Vagina (tissue), 2 donors: Measurements from ENCODE around the gene RTN4IP1. TPM values are rescaled to one million over a fixed set of nuclear protein-coding genes. Genes with fewer than 3 reads are reported as not detected.
"Not testable (repeated sequence)": the region's sequence is repeated elsewhere in the genome, so short reads cannot be mapped to it uniquely, and the experiment has no call there.

ENCODE experiments used
- DNase-seq, 2 donors: peaks; one replicate each; pipeline ENCODE4 v3.0.0-alpha.2; 2017; ENCODE audit errors: extremely low spot score in 2 of 2
- H3K27ac ChIP-seq: fragments of 200-600 bp; sonication (generic); one replicate; pipeline ENCODE4 v1.5.1; 2019
- H3K27me3 ChIP-seq: fragments of 200-600 bp; sonication (generic); one replicate; pipeline ENCODE4 v1.5.1; 2019
- H3K36me3 ChIP-seq, 2 donors: fragments of 200-600 bp; sonication (generic); one replicate each; pipeline ENCODE4 v1.5.1; 2017 to 2019
- H3K4me1 ChIP-seq: fragments of 200-600 bp; sonication (generic); one replicate; pipeline ENCODE4 v1.5.1; 2019
- H3K4me3 ChIP-seq, 2 donors: fragments of 200-600 bp; sonication (generic); 1 replicate in 1 of 2; 2 replicates in 1 of 2; pipeline ENCODE4 v1.5.1; 2016 to 2019
- H3K9me3 ChIP-seq: fragments of 200-600 bp; sonication (generic); one replicate; pipeline ENCODE4 v1.5.1; 2019
- POLR2A ChIP-seq, 2 donors: fragments of 450-650 bp; IDR thresholded peaks; one replicate each; pipeline ENCODE4 v1.6.1; 2017; ENCODE audit warnings: antibody characterized with exemption in 2 of 2, mild to moderate bottlenecking in 2 of 2, moderate library complexity in 2 of 2
- POLR2AphosphoS5 ChIP-seq, 2 donors: sonication (generic); formaldehyde crosslinking; IDR thresholded peaks; one replicate each; pipeline ENCODE4 v1.9.0; 2017; ENCODE audit warnings: antibody characterized with exemption in 2 of 2, mild to moderate bottlenecking in 2 of 2, low read depth in 1 of 2; ENCODE audit not compliant: insufficient read depth in 1 of 2
- intact Hi-C: fragments of 100-400 bp; cut with DNase I; formaldehyde crosslinking; loops from one replicate; pipeline ENCODE4 v1.15.1; 2023
- total RNA-seq: library from RNA; depleted of rRNA; stranded (reverse); fragments of >200 nt; gene quantifications from one replicate; pipeline ENCODE4 v1.2.3, GENCODE V29; 2016
- TF ChIP-seq, protein P1 (sequence below), 3 experiments: fragments of 450-650 bp in 2 of 3; fragments of 200-600 bp in 1 of 3; sonication (generic) in 1 of 3; IDR thresholded peaks; one replicate each; pipeline ENCODE4 v1.5.1; 2017 to 2019; ENCODE audit warnings: antibody characterized with exemption in 3 of 3, mild to moderate bottlenecking in 2 of 3, moderate library complexity in 2 of 3

Gene RTN4IP1
- total RNA-seq, 1 donor from 2014 or later = 2.9 TPM

DNA sequence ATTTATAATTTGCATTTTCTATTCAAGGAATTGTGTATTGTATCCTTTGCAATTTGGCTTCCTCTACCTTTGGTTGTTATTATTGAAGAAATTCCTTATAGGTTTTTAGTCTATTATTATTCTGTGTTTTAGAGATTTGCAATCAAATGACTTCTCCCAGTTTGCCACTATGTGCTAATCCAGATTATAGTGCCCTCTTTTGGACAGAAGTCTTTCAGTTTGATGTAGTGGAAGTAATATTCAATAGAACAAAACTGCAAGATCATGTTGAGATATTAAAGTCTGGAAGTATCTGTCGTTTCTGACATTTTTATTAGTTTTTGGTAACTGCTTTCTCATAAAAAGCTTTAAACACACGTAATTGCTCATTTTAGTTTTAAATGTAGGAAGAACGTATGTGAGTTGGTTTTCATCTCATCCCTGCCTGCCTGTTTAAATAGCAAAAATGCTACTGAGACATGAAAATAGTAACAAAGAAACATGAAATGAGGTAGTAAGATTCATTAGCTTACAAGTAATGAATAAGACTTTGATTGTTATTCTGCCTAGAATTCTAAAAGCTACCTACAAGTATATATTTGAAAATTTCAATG is 72.8 kb downstream of the RTN4IP1 start:
- Histone ChIP-seq H3K9me3 (no peaks in the 10 kb centered on the region), H3K27me3 (no peaks in the 10 kb centered on the region), H3K36me3 (peaks cover 0 to 21% of the 10 kb centered on the region in 2 donors), H3K4me1 (peaks cover 8% of the 10 kb centered on the region), H3K27ac (no peak overlapping the region), H3K4me3 (no peak overlapping the region)
- no peak for TF ChIP-seq POLR2AphosphoS5 (IDR thresholded peaks at IDR 0.05; ENCODE audit: insufficient read depth in 1 of 2, low read depth in 1 of 2)
- TF ChIP-seq, protein P1, sequence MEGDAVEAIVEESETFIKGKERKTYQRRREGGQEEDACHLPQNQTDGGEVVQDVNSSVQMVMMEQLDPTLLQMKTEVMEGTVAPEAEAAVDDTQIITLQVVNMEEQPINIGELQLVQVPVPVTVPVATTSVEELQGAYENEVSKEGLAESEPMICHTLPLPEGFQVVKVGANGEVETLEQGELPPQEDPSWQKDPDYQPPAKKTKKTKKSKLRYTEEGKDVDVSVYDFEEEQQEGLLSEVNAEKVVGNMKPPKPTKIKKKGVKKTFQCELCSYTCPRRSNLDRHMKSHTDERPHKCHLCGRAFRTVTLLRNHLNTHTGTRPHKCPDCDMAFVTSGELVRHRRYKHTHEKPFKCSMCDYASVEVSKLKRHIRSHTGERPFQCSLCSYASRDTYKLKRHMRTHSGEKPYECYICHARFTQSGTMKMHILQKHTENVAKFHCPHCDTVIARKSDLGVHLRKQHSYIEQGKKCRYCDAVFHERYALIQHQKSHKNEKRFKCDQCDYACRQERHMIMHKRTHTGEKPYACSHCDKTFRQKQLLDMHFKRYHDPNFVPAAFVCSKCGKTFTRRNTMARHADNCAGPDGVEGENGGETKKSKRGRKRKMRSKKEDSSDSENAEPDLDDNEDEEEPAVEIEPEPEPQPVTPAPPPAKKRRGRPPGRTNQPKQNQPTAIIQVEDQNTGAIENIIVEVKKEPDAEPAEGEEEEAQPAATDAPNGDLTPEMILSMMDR (IDR thresholded peaks at IDR 0.05) = peak in 1 of 3 experiments; percentile 18
- no peak for TF ChIP-seq POLR2A (IDR thresholded peaks at IDR 0.05)
- DNase-seq = no peak
- intact Hi-C loops = no loop called here

DNA sequence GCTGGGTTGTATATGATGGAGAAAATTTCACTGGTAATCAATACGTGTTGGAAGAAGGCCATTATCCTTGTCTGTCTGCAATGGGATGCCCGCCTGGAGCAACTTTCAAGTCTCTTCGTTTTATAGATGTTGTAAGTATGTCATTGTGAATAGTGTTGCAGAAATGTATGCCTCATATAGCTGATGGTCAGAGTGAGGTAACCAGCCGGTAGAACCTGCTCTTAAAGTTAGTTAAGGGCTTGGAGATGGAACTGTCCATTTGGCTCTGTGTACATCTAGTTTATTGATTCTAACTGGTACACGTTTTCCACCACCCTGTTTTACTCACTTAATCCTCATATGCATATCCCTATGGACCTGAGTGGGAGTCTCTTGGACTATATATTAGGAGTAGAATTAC is 73.5 kb downstream of the RTN4IP1 start:
- no peak overlapping the region for H3K4me3 ChIP-seq
- no peak for DNase-seq
- no peaks in the 10 kb centered on the region for H3K27me3 ChIP-seq
- no peak overlapping the region for H3K27ac ChIP-seq
- intact Hi-C loops = no loop called here
- TF ChIP-seq POLR2AphosphoS5 (IDR thresholded peaks at IDR 0.05; ENCODE audit: insufficient read depth in 1 of 2, low read depth in 1 of 2) (no peak), POLR2A (IDR thresholded peaks at IDR 0.05) (no peak)
- TF ChIP-seq, protein P1 (IDR thresholded peaks at IDR 0.05) = no peak
- H3K36me3 ChIP-seq = peaks cover 0 to 21% of the 10 kb centered on the region in 2 donors
- H3K9me3 ChIP-seq = no peaks in the 10 kb centered on the region
- H3K4me1 ChIP-seq = peaks cover 2% of the 10 kb centered on the region

DNA sequence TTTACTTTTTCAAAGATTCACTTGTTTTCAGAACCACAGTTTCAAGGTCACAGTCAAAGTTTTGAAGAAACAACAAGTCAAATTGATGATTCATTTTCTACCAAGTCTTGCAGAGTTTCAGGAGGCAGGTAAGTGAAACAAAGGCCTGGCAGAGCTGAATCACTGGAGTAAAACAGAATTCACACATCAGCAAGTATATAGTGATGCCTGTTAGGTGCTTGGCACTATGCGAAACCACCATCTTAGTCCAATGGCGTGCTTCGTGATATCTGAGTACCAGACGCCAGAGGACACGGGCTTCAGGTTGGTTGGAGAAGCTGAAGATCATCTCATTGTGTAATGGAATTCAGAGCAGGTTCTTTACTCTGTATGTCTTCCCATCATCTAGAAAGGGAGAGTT is 75.9 kb downstream of the RTN4IP1 start:
- H3K36me3 ChIP-seq = peaks cover 0 to 21% of the 10 kb centered on the region in 2 donors
- no peak for TF ChIP-seq POLR2A (IDR thresholded peaks at IDR 0.05)
- TF ChIP-seq, protein P1 (IDR thresholded peaks at IDR 0.05) = no peak
- no peak for TF ChIP-seq POLR2AphosphoS5 (IDR thresholded peaks at IDR 0.05; ENCODE audit: insufficient read depth in 1 of 2, low read depth in 1 of 2)
- no peak overlapping the region for H3K27ac ChIP-seq
- no peak overlapping the region for H3K4me3 ChIP-seq
- DNase-seq = no peak
- intact Hi-C loops = no loop called here
- no peaks in the 10 kb centered on the region for H3K9me3 ChIP-seq
- H3K4me1 ChIP-seq = no peaks in the 10 kb centered on the region
- no peaks in the 10 kb centered on the region for H3K27me3 ChIP-seq

DNA sequence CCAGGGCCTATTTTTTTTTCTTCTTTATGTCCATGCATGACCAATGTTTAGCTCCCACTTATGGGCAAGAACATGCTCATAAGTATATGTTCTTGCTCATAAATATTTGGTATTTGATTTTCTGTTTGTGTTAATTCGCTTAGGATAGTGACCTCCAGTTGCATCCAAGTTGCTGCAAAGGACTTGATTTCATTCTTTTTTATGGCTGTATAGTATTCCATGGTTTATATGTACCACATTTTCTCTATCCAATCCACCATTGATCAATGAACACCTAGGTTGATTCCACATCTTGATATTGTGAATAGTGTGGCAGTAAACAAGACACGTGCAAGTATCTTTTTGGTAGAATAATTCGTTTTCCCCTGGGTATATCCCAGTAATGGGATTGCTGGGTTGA is 78.1 kb downstream of the RTN4IP1 start:
- H3K9me3 ChIP-seq = no peaks in the 10 kb centered on the region
- peaks cover 11% of the 10 kb centered on the region for H3K4me1 ChIP-seq
- peaks cover 0 to 21% of the 10 kb centered on the region in 2 donors for H3K36me3 ChIP-seq
- H3K27me3 ChIP-seq = no peaks in the 10 kb centered on the region
- DNase-seq = no peak
- no peak overlapping the region for H3K4me3 ChIP-seq
- no peak overlapping the region for H3K27ac ChIP-seq
- TF ChIP-seq, protein P1 (IDR thresholded peaks at IDR 0.05) = no peak
- TF ChIP-seq POLR2AphosphoS5 (IDR thresholded peaks at IDR 0.05; ENCODE audit: insufficient read depth in 1 of 2, low read depth in 1 of 2) (no peak), POLR2A (IDR thresholded peaks at IDR 0.05) (no peak)
- intact Hi-C loops = no loop called here

DNA sequence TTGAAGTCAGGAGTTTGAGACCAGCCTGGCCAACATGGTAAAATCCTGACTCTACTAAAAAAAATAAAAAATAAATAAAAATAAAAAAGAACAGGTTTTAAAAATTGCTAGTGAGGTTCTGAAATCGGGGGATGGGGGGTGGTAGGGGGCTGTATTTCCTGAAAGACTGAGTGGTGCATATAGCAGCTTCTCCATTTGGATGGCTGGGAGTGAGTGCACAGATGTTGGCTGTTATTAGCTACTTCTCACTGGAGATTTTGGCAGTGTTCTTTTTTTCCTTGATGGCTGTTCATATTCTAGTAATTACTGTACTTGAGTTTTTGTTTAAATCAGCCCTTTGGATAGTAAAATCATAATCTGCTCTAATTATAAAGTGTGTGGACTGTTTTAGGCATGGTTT is 79.8 kb downstream of the RTN4IP1 start:
- no peak for DNase-seq
- Histone ChIP-seq H3K4me3 (no peak overlapping the region), H3K9me3 (no peaks in the 10 kb centered on the region), H3K4me1 (peaks cover 19% of the 10 kb centered on the region), H3K27me3 (no peaks in the 10 kb centered on the region), H3K27ac (no peak overlapping the region), H3K36me3 (peaks cover 0 to 14% of the 10 kb centered on the region in 2 donors)
- TF ChIP-seq, protein P1 (IDR thresholded peaks at IDR 0.05) = no peak
- TF ChIP-seq POLR2A (IDR thresholded peaks at IDR 0.05) (no peak), POLR2AphosphoS5 (IDR thresholded peaks at IDR 0.05; ENCODE audit: insufficient read depth in 1 of 2, low read depth in 1 of 2) (no peak)
- intact Hi-C loops = no loop called here

DNA sequence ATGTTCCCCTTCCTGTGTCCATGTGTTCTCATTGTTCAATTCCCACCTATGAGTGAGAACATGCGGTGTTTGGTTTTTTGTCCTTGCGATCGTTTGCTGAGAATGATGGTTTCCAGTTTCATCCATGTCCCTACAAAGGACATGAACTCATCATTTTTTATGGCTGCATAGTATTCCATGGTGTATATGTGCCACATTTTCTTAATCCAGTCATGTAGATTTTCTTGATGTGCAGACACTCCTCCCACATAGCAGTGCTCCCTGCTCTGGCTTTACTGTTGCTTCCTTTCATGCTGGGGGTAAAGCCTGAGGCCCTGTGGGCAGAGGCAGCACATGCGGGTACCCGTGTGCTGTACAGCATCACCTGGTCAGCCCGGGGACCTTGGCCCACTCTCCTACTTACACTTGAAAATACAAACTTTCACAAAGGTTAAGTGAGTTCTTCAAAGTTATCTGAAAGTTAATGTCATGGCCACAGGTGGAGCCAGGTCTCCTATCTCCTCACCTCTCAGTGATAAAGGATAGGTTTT is 80.3 kb downstream of the RTN4IP1 start:
- not testable (repeated sequence) for H3K4me3 ChIP-seq, H3K27me3 ChIP-seq, H3K27ac ChIP-seq

More for the DNA sequence above, 80.3 kb downstream of the RTN4IP1 start:
- H3K9me3 ChIP-seq, intact Hi-C loops, DNase-seq, H3K36me3 ChIP-seq: not testable (repeated sequence)
- H3K4me1 ChIP-seq = peaks cover 19% of the 10 kb centered on the region
